GM12878 (cell line): ENCODE measurements around the gene ARHGAP26.

Experiments
- BHLHE40 ChIP-seq, 2 experiments: fragments of 450-650 bp in 1 of 2; IDR thresholded peaks; 2 replicates each; pipeline ENCODE4 v1.6.1; 2011 to 2017; ENCODE audit warnings: low read depth in 2 of 2, borderline replicate concordance in 1 of 2, improper control_type of control experiment in 1 of 2, low read length in 1 of 2, mild to moderate bottlenecking in 1 of 2
- POLR2A ChIP-seq: IDR thresholded peaks from 2 replicates; pipeline ENCODE4 v1.6.1; 2011; ENCODE audit warnings: low read depth, mild to moderate bottlenecking, low read length
- POLR2AphosphoS5 ChIP-seq: IDR thresholded peaks from 2 replicates; pipeline ENCODE4 v1.6.1; 2011; ENCODE audit warnings: mild to moderate bottlenecking, low read length, inconsistent platforms
- TF ChIP-seq, protein P1 (sequence below): IDR thresholded peaks from 2 replicates; pipeline ENCODE4 v1.6.1; 2012; ENCODE audit warnings: mild to moderate bottlenecking, low read depth, low read length

- TF ChIP-seq, protein P1, sequence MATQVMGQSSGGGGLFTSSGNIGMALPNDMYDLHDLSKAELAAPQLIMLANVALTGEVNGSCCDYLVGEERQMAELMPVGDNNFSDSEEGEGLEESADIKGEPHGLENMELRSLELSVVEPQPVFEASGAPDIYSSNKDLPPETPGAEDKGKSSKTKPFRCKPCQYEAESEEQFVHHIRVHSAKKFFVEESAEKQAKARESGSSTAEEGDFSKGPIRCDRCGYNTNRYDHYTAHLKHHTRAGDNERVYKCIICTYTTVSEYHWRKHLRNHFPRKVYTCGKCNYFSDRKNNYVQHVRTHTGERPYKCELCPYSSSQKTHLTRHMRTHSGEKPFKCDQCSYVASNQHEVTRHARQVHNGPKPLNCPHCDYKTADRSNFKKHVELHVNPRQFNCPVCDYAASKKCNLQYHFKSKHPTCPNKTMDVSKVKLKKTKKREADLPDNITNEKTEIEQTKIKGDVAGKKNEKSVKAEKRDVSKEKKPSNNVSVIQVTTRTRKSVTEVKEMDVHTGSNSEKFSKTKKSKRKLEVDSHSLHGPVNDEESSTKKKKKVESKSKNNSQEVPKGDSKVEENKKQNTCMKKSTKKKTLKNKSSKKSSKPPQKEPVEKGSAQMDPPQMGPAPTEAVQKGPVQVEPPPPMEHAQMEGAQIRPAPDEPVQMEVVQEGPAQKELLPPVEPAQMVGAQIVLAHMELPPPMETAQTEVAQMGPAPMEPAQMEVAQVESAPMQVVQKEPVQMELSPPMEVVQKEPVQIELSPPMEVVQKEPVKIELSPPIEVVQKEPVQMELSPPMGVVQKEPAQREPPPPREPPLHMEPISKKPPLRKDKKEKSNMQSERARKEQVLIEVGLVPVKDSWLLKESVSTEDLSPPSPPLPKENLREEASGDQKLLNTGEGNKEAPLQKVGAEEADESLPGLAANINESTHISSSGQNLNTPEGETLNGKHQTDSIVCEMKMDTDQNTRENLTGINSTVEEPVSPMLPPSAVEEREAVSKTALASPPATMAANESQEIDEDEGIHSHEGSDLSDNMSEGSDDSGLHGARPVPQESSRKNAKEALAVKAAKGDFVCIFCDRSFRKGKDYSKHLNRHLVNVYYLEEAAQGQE: no peak
- TF ChIP-seq BHLHE40 (IDR thresholded peaks at IDR 0.05; ENCODE audit: borderline replicate concordance in 1 of 2, low read depth in 2 of 2, low read length in 1 of 2): no peak
- no peak for TF ChIP-seq POLR2AphosphoS5
- TF ChIP-seq POLR2A: no peak
Observed at GRCh38 chr5:142797420-142797819, 27.2 kb downstream of the ARHGAP26 start.
